MCF 10A (cell line): ENCODE results near the gene CYSTM1. TPM values are rescaled to one million over a fixed set of nuclear protein-coding genes. Genes with fewer than 3 reads are reported as not detected.
A peak's percentile ranks its signal among the peaks of the same experiment; 100 is the strongest.
"Not testable (repeated sequence)": the region's sequence is repeated elsewhere in the genome, so short reads cannot be mapped to it uniquely, and the experiment has no call there.

Experiments
- BruUV-seq: library from RNA; stranded (reverse); fragments of 400-500 nt; replicated peaks from 2 replicates; lab custom pipeline; 2021; lab: Mats Ljungman, UMichigan
- CTCF ChIA-PET: fragments of 300-600 bp; sonication (Branson Sonifier 250); formaldehyde crosslinking; extraction: SDS; loops from one replicate; lab custom pipeline; 2021; ENCODE audit warnings: antibody characterized with exemption, inconsistent platforms; lab: Yijun Ruan, JAX
- POLR2A ChIA-PET: fragments of 300-600, 350-650 bp; sonication (Branson Sonifier 250); formaldehyde crosslinking; extraction: SDS; loops from one replicate; lab custom pipeline; 2020; ENCODE audit warnings: antibody characterized with exemption, inconsistent platforms; lab: Yijun Ruan, JAX
- DNase-seq: peaks from one replicate; pipeline ENCODE4 v3.0.0-alpha.2; 2018; ENCODE audit not compliant: unreplicated experiment
- H3K27ac Mint-ChIP-seq: one replicate; pipeline ENCODE4 v1.8.0; 2022; ENCODE audit warnings: mild to moderate bottlenecking, low read depth, mixed read lengths; ENCODE audit not compliant: unreplicated experiment
- H3K27me3 Mint-ChIP-seq: one replicate; pipeline ENCODE4 v1.8.0; 2022; ENCODE audit warnings: mixed read lengths; ENCODE audit not compliant: insufficient read depth, unreplicated experiment
- H3K36me3 Mint-ChIP-seq: one replicate; pipeline ENCODE4 v1.8.0; 2022; ENCODE audit warnings: mild to moderate bottlenecking, moderate library complexity, mixed read lengths; ENCODE audit not compliant: insufficient read depth, unreplicated experiment
- H3K4me1 Mint-ChIP-seq: one replicate; pipeline ENCODE4 v1.8.0; 2022; ENCODE audit warnings: mixed read lengths; ENCODE audit not compliant: insufficient read depth, unreplicated experiment
- H3K4me3 Mint-ChIP-seq: one replicate; pipeline ENCODE4 v1.8.0; 2022; ENCODE audit warnings: mild to moderate bottlenecking, moderate library complexity, mixed read lengths; ENCODE audit not compliant: unreplicated experiment
- H3K9me3 Mint-ChIP-seq: one replicate; pipeline ENCODE4 v1.8.0; 2022; ENCODE audit warnings: mixed read lengths; ENCODE audit not compliant: unreplicated experiment
- CTCF ChIP-seq: fragments of 200-600 bp; IDR thresholded peaks from one replicate; pipeline ENCODE4 v1.8.0; 2022; ENCODE audit warnings: antibody characterized with exemption, mild to moderate bottlenecking; ENCODE audit not compliant: unreplicated experiment
- intact Hi-C: fragments of 100-400 bp; cut with micrococcal nuclease; formaldehyde crosslinking; loops from 2 replicates; pipeline ENCODE4 v1.14.1; 2022
- total RNA-seq: library from RNA; stranded (reverse); gene quantifications from 2 replicates; pipeline ENCODE4 v1.2.3, GENCODE V29; 2022

CYSTM1 gene
- total RNA-seq, 1 experiment from 2014 or later = 59.4 TPM

GRCh38 chr5:140153905-140154304 lies 21.1 kb upstream of the CYSTM1 start:
- peaks cover 9% of the 10 kb centered on the region for H3K4me1 Mint-ChIP-seq
- peak overlapping the region; percentile 49 for H3K27ac Mint-ChIP-seq
- BruUV-seq = no TSS peak
- no peak overlapping the region for H3K4me3 Mint-ChIP-seq
- TF ChIP-seq CTCF = no peak
- intact Hi-C loops = no loop called here
- DNase-seq = no peak
- ChIA-PET POLR2A (interaction anchor here (0.7 to 1.6 kb wide), 6 partner anchors 17 to 367 kb away, joined by 3 to 8 read pairs (median 3); partner anchors contain the start of gene CYSTM1), CTCF (interaction anchor here (0.6 to 10.2 kb wide), 13 partner anchors 9 to 366 kb away, joined by 3 to 215 read pairs (median 6); no protein-coding TSS in a partner anchor)
- H3K27me3 Mint-ChIP-seq = no peaks in the 10 kb centered on the region
- H3K36me3 Mint-ChIP-seq = no peaks in the 10 kb centered on the region
- H3K9me3 Mint-ChIP-seq = no peaks in the 10 kb centered on the region

GRCh38 chr5:140154710-140155381 lies 20.1 kb upstream of the CYSTM1 start:
- intact Hi-C loops = loop anchor here (5.0 kb wide), 2 partner anchors 192 to 293 kb away; partner anchors contain the start of gene HBEGF
- H3K36me3 Mint-ChIP-seq, H3K27me3 Mint-ChIP-seq, DNase-seq, H3K4me1 Mint-ChIP-seq, BruUV-seq, H3K4me3 Mint-ChIP-seq, H3K9me3 Mint-ChIP-seq: not testable (repeated sequence)
- peak overlapping the region; percentile 49 for H3K27ac Mint-ChIP-seq
- ChIA-PET POLR2A (interaction anchor here (0.6 to 1.8 kb wide), 6 partner anchors 18 to 367 kb away, joined by 3 to 8 read pairs (median 3); no protein-coding TSS in a partner anchor), CTCF (interaction anchor here (0.6 to 10.2 kb wide), 19 partner anchors 8 to 367 kb away, joined by 3 to 215 read pairs (median 4); no protein-coding TSS in a partner anchor)

- peak; percentile 97 for TF ChIP-seq CTCF
- ChIA-PET CTCF (interaction anchor here (0.6 to 10.2 kb wide), 19 partner anchors 14 to 527 kb away, joined by 3 to 215 read pairs (median 4); no protein-coding TSS in a partner anchor), POLR2A (interaction anchor here (0.6 to 1.1 kb wide), 3 partner anchors 50 to 82 kb away, joined by 3 to 4 read pairs (median 3); no protein-coding TSS in a partner anchor)
- BruUV-seq = no TSS peak
- peaks cover 2% of the 10 kb centered on the region for H3K36me3 Mint-ChIP-seq
- peak overlapping the region; percentile 62 for H3K4me3 Mint-ChIP-seq
- intact Hi-C loops = loop anchor here (1.0 to 5.0 kb wide), 5 partner anchors 84 to 370 kb away; partner anchors contain the start of gene HBEGF
- no peaks in the 10 kb centered on the region for H3K9me3 Mint-ChIP-seq
- no peaks in the 10 kb centered on the region for H3K27me3 Mint-ChIP-seq
- peak; percentile 93 for DNase-seq
- H3K4me1 Mint-ChIP-seq = peaks cover 9% of the 10 kb centered on the region
- H3K27ac Mint-ChIP-seq = peak overlapping the region; percentile 9
Measured at GRCh38 chr5:140157032-140157781, 17.8 kb upstream of the CYSTM1 start.

- ChIA-PET CTCF (interaction anchor here (0.6 to 10.2 kb wide), 18 partner anchors 11 to 414 kb away, joined by 3 to 215 read pairs (median 3); no protein-coding TSS in a partner anchor), POLR2A (interaction anchor here (0.6 to 2.0 kb wide), 10 partner anchors 10 to 898 kb away, joined by 3 to 7 read pairs (median 4); partner anchors contain the start of gene CYSTM1)
Measured at GRCh38 chr5:140159014-140159927, 15.7 kb upstream of the CYSTM1 start.

More at GRCh38 chr5:140159014-140159927, 15.7 kb upstream of the CYSTM1 start:
- no peaks in the 10 kb centered on the region for H3K27me3 Mint-ChIP-seq
- TF ChIP-seq CTCF = no peak
- intact Hi-C loops = loop anchor here (5.0 kb wide), 2 partner anchors 188 to 297 kb away; partner anchors contain the start of gene HBEGF
- no peak for DNase-seq
- H3K36me3 Mint-ChIP-seq = peaks cover 6% of the 10 kb centered on the region
- H3K4me1 Mint-ChIP-seq = peaks cover 9% of the 10 kb centered on the region
- no peak overlapping the region for H3K4me3 Mint-ChIP-seq
- no peaks in the 10 kb centered on the region for H3K9me3 Mint-ChIP-seq
- no TSS peak for BruUV-seq
- H3K27ac Mint-ChIP-seq = no peak overlapping the region
